Thyroid gland (tissue), 4 donors: ENCODE results near the gene NPDC1. TPM values are rescaled to one million over a fixed set of nuclear protein-coding genes. Genes with fewer than 3 reads are reported as not detected.

ENCODE experiments used
- DNase-seq, 2 donors: peaks; one replicate each; pipeline ENCODE4 v3.0.0-alpha.2; 2019
- H3K27ac ChIP-seq, 3 donors: fragments of 200-600 bp; sonication (generic); 1 replicate in 2 of 3; 2 replicates in 1 of 3; pipeline ENCODE4 v1.5.1; 2016 to 2019; ENCODE audit warnings: mild to moderate bottlenecking in 1 of 3, moderate library complexity in 1 of 3
- H3K27me3 ChIP-seq: fragments of 200-600 bp; sonication (generic); one replicate; pipeline ENCODE4 v1.5.1; 2019
- H3K36me3 ChIP-seq, 2 donors: fragments of 200-600 bp; sonication (generic); one replicate each; pipeline ENCODE4 v1.5.1; 2016 to 2019
- H3K4me1 ChIP-seq, 2 donors: fragments of 200-600 bp; sonication (generic); one replicate each; pipeline ENCODE4 v1.5.1; 2017 to 2019
- H3K4me3 ChIP-seq, 3 donors: fragments of 200-600 bp; sonication (generic); replicated peaks in 1 of 3; 1 replicate in 2 of 3; 2 replicates in 1 of 3; pipeline ENCODE4 v1.5.1; 2016; ENCODE audit warnings: mild to moderate bottlenecking in 1 of 3
- H3K9me3 ChIP-seq: fragments of 200-600 bp; sonication (generic); one replicate; pipeline ENCODE4 v1.5.1; 2017
- POLR2A ChIP-seq, 2 donors: fragments of 450-650 bp; IDR thresholded peaks; one replicate each; pipeline ENCODE4 v1.6.1; 2017; ENCODE audit warnings: antibody characterized with exemption in 2 of 2, mild to moderate bottlenecking in 2 of 2, moderate library complexity in 1 of 2
- WGBS, 2 donors: methylation state at CpG; one replicate each; pipeline ENCODE4 v1.1.5; 2017; 5-methylcytosine and 5-hydroxymethylcytosine counted together
- intact Hi-C: fragments of 100-400 bp; cut with DNase I; formaldehyde crosslinking; loops from one replicate; pipeline ENCODE4 v1.15.1; 2023
- total RNA-seq, 4 donors: library from RNA; depleted of rRNA; stranded (reverse); fragments of >200 nt; gene quantifications; one replicate each; pipeline ENCODE4 v1.2.3, GENCODE V29; 2016
- TF ChIP-seq, protein P1 (sequence below), 6 experiments: fragments of 200-600 bp in 3 of 6; fragments of 450-650 bp in 3 of 6; sonication (generic) in 3 of 6; IDR thresholded peaks; one replicate each; pipeline ENCODE4 v1.5.1; 2016 to 2019; ENCODE audit warnings: antibody characterized with exemption in 6 of 6, mild to moderate bottlenecking in 2 of 6, inconsistent platforms in 1 of 6, moderate library complexity in 1 of 6

The NPDC1 gene
- total RNA-seq, 4 donors from 2014 or later: 23.3 to 65.9 (median 35.4) TPM

DNA sequence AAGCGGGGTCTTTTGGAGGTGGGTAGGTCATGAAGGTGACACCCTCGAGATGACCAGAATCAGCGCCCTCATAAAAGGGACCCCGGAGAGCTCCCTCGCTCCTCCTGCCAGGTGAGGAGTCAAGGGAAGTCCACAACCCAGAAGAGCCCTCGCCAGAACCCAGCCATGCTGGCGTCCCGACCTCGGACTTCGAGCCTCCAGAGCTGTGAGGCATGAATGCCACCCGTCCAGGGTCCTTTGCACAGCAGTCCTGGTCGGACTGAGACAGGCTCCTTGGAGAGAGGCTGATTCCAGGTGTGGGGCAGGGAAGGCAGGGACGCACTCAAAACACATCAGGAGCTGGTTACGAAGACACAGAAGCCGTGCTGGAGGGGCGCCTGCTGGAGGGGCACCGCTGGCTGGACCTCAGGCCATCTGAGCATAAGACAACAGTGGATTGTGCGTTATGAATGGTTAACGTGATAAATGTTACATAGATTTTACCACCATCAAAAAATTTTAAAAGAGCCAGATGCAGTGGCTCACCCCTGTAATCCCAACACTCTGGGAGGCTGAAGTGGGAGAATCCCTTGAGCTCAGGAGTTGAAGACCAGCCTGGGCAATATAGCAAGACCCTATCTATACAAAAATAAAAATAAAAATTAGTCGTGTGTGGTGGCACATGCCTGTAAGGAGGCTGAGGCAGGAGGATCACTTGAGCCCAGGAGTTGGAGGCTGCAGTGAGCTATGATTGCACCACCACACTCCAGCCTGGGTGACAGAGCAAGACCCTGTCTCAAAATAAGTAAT lies 43.9 kb downstream of the NPDC1 start:
- intact Hi-C loops: no loop called here
- Histone ChIP-seq H3K9me3 (no peaks in the 10 kb centered on the region), H3K27me3 (no peaks in the 10 kb centered on the region), H3K27ac (no peak overlapping the region), H3K36me3 (no peaks in the 10 kb centered on the region), H3K4me1 (peaks cover 15 to 27% of the 10 kb centered on the region in 2 donors), H3K4me3 (no peak overlapping the region)
- no peak for DNase-seq
- TF ChIP-seq POLR2A (IDR thresholded peaks at IDR 0.05): no peak
- TF ChIP-seq, protein P1, sequence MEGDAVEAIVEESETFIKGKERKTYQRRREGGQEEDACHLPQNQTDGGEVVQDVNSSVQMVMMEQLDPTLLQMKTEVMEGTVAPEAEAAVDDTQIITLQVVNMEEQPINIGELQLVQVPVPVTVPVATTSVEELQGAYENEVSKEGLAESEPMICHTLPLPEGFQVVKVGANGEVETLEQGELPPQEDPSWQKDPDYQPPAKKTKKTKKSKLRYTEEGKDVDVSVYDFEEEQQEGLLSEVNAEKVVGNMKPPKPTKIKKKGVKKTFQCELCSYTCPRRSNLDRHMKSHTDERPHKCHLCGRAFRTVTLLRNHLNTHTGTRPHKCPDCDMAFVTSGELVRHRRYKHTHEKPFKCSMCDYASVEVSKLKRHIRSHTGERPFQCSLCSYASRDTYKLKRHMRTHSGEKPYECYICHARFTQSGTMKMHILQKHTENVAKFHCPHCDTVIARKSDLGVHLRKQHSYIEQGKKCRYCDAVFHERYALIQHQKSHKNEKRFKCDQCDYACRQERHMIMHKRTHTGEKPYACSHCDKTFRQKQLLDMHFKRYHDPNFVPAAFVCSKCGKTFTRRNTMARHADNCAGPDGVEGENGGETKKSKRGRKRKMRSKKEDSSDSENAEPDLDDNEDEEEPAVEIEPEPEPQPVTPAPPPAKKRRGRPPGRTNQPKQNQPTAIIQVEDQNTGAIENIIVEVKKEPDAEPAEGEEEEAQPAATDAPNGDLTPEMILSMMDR (IDR thresholded peaks at IDR 0.05): no peak
- 86 to 93% methylated on average over 20 of the region's 20 CpGs for WGBS, 2 donors

DNA sequence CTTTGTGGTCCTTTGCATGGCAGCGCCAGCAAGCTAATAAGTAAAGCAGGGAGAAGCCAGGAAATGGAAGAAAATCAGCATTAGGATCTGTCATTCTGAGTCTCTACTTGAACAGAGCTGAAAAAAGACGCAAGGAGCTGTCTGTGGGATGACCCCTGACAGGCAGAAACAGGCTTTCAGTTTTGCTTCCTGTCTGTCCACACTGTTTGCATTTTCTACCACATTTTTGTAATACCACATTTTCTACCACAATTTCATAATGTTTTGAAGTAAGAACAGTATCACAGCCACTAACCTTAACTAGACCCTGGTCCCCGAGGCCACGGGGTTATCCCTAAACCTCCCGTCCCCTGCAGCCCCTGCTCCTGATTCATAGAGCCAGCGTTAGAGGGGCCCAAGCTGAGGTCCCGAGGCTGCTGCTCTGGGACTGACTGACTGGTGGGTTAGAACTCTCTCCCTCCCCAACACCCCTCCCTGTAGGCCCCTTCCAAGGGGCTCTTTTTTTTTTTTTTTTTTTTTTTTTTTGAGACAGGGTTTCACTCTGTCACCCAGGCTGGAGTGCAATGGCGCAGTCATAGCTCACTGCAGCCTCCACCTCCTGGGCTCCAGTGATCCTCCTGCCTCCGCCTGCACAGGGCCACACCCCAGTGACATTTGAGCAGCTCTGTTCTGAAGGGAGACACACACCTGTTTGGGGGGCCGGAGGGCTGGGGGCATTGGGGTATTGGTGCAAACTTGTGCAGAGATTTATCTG lies 45.6 kb downstream of the NPDC1 start:
- intact Hi-C loops: no loop called here
- H3K27ac ChIP-seq: no peak overlapping the region
- H3K27me3 ChIP-seq: no peaks in the 10 kb centered on the region
- no peak overlapping the region for H3K4me3 ChIP-seq
- no peaks in the 10 kb centered on the region for H3K36me3 ChIP-seq
- no peak for DNase-seq
- peaks cover 19 to 35% of the 10 kb centered on the region in 2 donors for H3K4me1 ChIP-seq
- 72 to 85% methylated on average over 9 to 10 of the region's 10 CpGs for whole genome bisulfite sequencing, 2 donors
- no peak for TF ChIP-seq POLR2A (IDR thresholded peaks at IDR 0.05)
- TF ChIP-seq, protein P1 (IDR thresholded peaks at IDR 0.05): no peak
- H3K9me3 ChIP-seq: no peaks in the 10 kb centered on the region

DNA sequence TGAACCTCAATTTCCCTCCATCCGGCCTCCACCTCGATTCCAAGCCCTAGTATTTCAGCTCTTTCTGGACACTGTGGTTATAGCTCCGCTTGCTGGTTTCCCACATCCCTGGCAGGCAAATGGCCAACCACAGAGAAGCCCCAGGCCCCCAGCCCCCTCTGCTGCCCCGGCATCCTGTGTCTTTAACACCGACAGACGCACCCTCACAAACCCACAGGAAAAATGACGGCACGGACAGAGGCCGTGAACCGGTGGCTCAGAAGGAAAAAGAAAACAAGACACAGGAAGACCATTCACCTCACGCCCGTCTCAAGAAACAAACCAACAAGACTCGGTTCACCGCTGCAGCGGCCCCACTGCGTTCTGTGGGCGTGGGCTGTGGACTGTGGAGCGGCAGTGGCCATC lies 48.1 kb downstream of the NPDC1 start:
- H3K27me3 ChIP-seq: no peaks in the 10 kb centered on the region
- intact Hi-C loops: loop anchor here (5.0 kb wide), 1 partner anchor 46 kb away; the partner anchor contains the start of gene LCN12

DNA sequence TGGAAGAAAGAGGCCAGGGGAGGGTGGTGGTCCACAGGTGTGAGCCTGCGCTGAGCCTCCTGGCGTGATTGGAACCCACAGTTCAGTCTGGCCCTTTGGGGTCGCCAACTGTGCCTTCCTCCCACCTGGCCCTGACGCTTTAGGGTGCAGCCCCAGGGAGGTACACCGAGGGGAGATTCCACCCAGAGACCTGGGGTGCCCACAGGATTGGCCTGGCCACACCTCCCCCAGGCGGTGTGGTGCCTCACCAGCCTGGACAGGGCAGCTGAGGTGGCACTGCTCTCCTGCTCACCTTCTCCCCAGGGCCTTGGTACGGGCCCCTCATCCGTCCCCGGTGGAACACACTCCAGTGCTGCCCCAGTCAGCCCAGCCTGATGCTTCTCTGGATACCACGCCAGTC lies 48.6 kb downstream of the NPDC1 start:
- H3K4me3 ChIP-seq: peak overlapping the region in 1 of 3 donors; percentile 37
- no peak for TF ChIP-seq POLR2A (IDR thresholded peaks at IDR 0.05)
- TF ChIP-seq, protein P1 (IDR thresholded peaks at IDR 0.05): no peak
- intact Hi-C loops: loop anchor here (5.0 kb wide), 1 partner anchor 45 kb away; the partner anchor contains the start of gene LCN12

More for the DNA sequence above, 48.1 kb downstream of the NPDC1 start:
- H3K36me3 ChIP-seq: no peaks in the 10 kb centered on the region
- no peaks in the 10 kb centered on the region for H3K9me3 ChIP-seq
- peak overlapping the region; percentile 53 to 78 (median 69) for H3K27ac ChIP-seq
- WGBS, 2 donors: 64 to 72% methylated on average over 18 of the region's 18 CpGs
- no peak overlapping the region for H3K4me3 ChIP-seq
- H3K4me1 ChIP-seq: peaks cover 42 to 60% of the 10 kb centered on the region in 2 donors
- DNase-seq: no peak
- no peak for TF ChIP-seq POLR2A (IDR thresholded peaks at IDR 0.05)
- TF ChIP-seq, protein P1 (IDR thresholded peaks at IDR 0.05): no peak

More for the DNA sequence above, 48.6 kb downstream of the NPDC1 start:
- Histone ChIP-seq H3K4me1 (peaks cover 46 to 65% of the 10 kb centered on the region in 2 donors), H3K9me3 (no peaks in the 10 kb centered on the region), H3K27ac (peak overlapping the region; percentile 53 to 78 (median 69)), H3K27me3 (no peaks in the 10 kb centered on the region), H3K36me3 (no peaks in the 10 kb centered on the region)
- 81 to 83% methylated on average over 8 to 9 of the region's 10 CpGs for WGBS, 2 donors
- no peak for DNase-seq
